Endothelial cell (in vitro differentiated cells): ENCODE data around the gene PCSK5. TPM values are rescaled to one million over a fixed set of nuclear protein-coding genes. Genes with fewer than 3 reads are reported as not detected.

Source experiments
- DNase-seq: peaks from one replicate; pipeline ENCODE4 v3.0.0; 2021; ENCODE audit warnings: low spot score
- H3K27ac Mint-ChIP-seq: one replicate; pipeline ENCODE4 v1.8.0; 2021; ENCODE audit warnings: mixed read lengths, inconsistent platforms; ENCODE audit not compliant: unreplicated experiment
- H3K27me3 Mint-ChIP-seq: one replicate; pipeline ENCODE4 v1.8.0; 2021; ENCODE audit warnings: mild to moderate bottlenecking, moderate library complexity, mixed read lengths, inconsistent platforms; ENCODE audit not compliant: unreplicated experiment
- H3K36me3 Mint-ChIP-seq: one replicate; pipeline ENCODE4 v1.8.0; 2021; ENCODE audit warnings: mild to moderate bottlenecking, low read depth, mixed read lengths, inconsistent platforms; ENCODE audit not compliant: unreplicated experiment
- H3K4me1 Mint-ChIP-seq: one replicate; pipeline ENCODE4 v1.8.0; 2021; ENCODE audit warnings: mild to moderate bottlenecking, mixed read lengths, inconsistent platforms; ENCODE audit not compliant: unreplicated experiment
- H3K4me3 Mint-ChIP-seq: one replicate; pipeline ENCODE4 v1.8.0; 2021; ENCODE audit warnings: mild to moderate bottlenecking, mixed read lengths, inconsistent platforms; ENCODE audit not compliant: unreplicated experiment
- H3K9me3 Mint-ChIP-seq: one replicate; pipeline ENCODE4 v1.8.0; 2021; ENCODE audit warnings: mixed read lengths, inconsistent platforms; ENCODE audit not compliant: unreplicated experiment
- CTCF ChIP-seq: fragments of 200-600 bp; sonication (generic); IDR thresholded peaks from one replicate; pipeline ENCODE4 v1.5.0; 2021; ENCODE audit warnings: antibody characterized with exemption; ENCODE audit not compliant: unreplicated experiment
- total RNA-seq: library from RNA; stranded (reverse); fragmentation: NEBNext Ultra II Directional; extraction: Animal tissue kit (Norgen Biotek cat#: 25700); gene quantifications from one replicate; pipeline ENCODE4 v1.2.1, GENCODE V29; 2021; ENCODE audit not compliant: unreplicated experiment

Gene PCSK5
- total RNA-seq, 1 donor from 2014 or later, result 3.1 TPM

- Mint-ChIP-seq H3K4me3 (no peak overlapping the region), H3K36me3 (no peaks in the 10 kb centered on the region), H3K27me3 (peaks cover 1% of the 10 kb centered on the region), H3K9me3 (no peaks in the 10 kb centered on the region), H3K4me1 (peaks cover 6% of the 10 kb centered on the region), H3K27ac (no peak overlapping the region)
- peak; percentile 33 for TF ChIP-seq CTCF
- no peak for DNase-seq
These were observed 329.2 kb downstream of the PCSK5 start for GRCh38 chr9:76219560-76220151.

- Mint-ChIP-seq H3K9me3 (no peaks in the 10 kb centered on the region), H3K4me3 (no peak overlapping the region), H3K27ac (no peak overlapping the region), H3K27me3 (peaks cover 1% of the 10 kb centered on the region), H3K4me1 (peaks cover 6% of the 10 kb centered on the region), H3K36me3 (no peaks in the 10 kb centered on the region)
- no peak for DNase-seq
- TF ChIP-seq CTCF, result no peak
These were observed 330.9 kb downstream of the PCSK5 start for GRCh38 chr9:76221423-76221822.

- H3K27ac Mint-ChIP-seq, result no peak overlapping the region
- peaks cover 6% of the 10 kb centered on the region for H3K4me1 Mint-ChIP-seq
- no peaks in the 10 kb centered on the region for H3K9me3 Mint-ChIP-seq
- H3K36me3 Mint-ChIP-seq, result no peaks in the 10 kb centered on the region
- TF ChIP-seq CTCF, result no peak
- peaks cover 2% of the 10 kb centered on the region for H3K27me3 Mint-ChIP-seq
- no peak overlapping the region for H3K4me3 Mint-ChIP-seq
- DNase-seq, result no peak
These were observed 333.4 kb downstream of the PCSK5 start for GRCh38 chr9:76223749-76224340.

GRCh38 chr9:76227156-76227555 lies 336.7 kb downstream of the PCSK5 start:
- H3K9me3 Mint-ChIP-seq, result no peaks in the 10 kb centered on the region
- no peak overlapping the region for H3K4me3 Mint-ChIP-seq
- TF ChIP-seq CTCF, result no peak
- H3K36me3 Mint-ChIP-seq, result no peaks in the 10 kb centered on the region
- H3K27me3 Mint-ChIP-seq, result peaks cover 2% of the 10 kb centered on the region
- no peak for DNase-seq
- H3K27ac Mint-ChIP-seq, result no peak overlapping the region
- H3K4me1 Mint-ChIP-seq, result peaks cover 6% of the 10 kb centered on the region

- no peak for TF ChIP-seq CTCF
- no peak overlapping the region for H3K4me3 Mint-ChIP-seq
- H3K27ac Mint-ChIP-seq, result no peak overlapping the region
- no peaks in the 10 kb centered on the region for H3K9me3 Mint-ChIP-seq
- H3K36me3 Mint-ChIP-seq, result no peaks in the 10 kb centered on the region
- peaks cover 2% of the 10 kb centered on the region for H3K27me3 Mint-ChIP-seq
- no peak for DNase-seq
- no peaks in the 10 kb centered on the region for H3K4me1 Mint-ChIP-seq
These were observed 340.5 kb downstream of the PCSK5 start for GRCh38 chr9:76231001-76231400.
